NOMO-1 treated with dmso at 0.1 percent for 144 hours (cell line): ENCODE results near the gene PLEKHA8.

Experiments used
- DNase-seq: peaks from one replicate; lab custom pipeline; 2025; ENCODE audit not compliant: unreplicated experiment; lab: John Stamatoyannopoulos, UW

PLEKHA8 gene

GRCh38 chr7:30102281-30102680 lies 74.1 kb downstream of the PLEKHA8 start:
- DNase-seq = no peak

GRCh38 chr7:30104157-30104556 lies 75.9 kb downstream of the PLEKHA8 start:
- no peak for DNase-seq

DNA sequence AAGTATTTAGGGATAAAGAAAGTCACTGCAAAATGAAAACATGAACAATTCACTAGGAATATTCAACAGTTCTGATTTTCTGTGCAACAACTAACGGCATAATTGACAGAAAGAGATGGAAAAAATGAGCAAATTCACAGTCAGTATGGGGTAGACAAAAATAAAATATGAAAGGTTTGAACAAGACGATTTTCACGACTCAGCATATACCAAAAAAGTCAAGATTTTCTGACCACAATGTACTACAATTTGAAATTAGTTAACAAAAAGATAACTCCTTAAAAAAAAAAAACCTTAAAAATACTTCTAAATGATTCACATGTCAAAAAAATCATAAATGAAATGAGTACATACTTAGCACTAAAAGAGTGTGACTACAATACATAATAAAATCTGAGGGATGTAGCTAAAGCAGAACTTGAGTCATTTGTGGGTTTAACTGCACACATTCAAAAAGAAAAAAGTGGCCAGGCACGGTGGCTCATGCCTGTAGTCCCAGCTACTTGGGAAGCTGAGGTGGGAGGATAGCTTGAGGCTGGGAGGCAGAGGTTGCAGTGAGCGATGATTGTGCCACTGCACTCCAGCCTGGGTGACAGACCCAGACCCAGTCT lies 84.0 kb downstream of the PLEKHA8 start:
- DNase-seq = no peak

- DNase-seq = no peak
Observed at GRCh38 chr7:30113144-30113543, 84.9 kb downstream of the PLEKHA8 start.

- no peak for DNase-seq
Observed at GRCh38 chr7:30114536-30115238, 86.5 kb downstream of the PLEKHA8 start.

DNA sequence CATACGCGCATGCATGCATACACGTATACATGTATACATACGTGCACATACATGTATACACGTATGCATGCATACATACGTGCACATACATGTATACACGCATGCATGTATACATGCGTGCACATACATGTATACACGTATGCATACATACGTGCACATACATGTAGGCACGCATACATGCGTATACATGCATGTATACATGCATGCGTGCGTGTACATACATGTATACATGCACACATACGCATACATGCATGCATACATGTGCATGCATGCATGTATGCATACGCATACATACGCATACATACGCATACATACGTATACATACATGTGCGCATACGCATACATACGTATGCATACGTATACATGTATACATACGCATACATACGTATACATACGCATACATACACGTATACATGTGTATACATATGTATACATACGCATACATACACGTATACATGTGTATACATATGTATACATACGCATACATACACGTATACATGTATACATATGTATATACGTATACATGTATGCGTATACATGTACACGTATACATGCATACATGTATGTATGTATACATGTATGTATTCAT lies 87.6 kb downstream of the PLEKHA8 start:
- DNase-seq = no peak

DNA sequence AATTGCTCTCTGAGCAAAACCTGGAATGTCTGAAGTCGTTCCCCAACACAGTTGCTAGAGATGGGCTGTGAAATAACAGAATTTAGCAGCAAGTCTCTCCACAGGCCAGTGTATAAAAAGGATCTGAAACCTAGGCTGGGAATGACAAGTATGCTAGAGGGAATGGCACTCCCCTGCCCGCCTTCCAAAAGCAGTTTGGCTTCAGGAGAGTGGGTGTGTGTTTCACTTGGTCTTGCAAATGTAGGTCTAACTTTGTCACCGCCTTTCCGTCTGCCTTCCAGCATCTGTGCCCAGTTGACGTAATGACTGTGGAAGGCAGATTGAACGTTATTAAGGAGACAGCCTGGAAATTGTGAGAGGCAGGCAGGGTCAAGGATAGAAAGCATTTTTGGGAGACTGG lies 88.6 kb downstream of the PLEKHA8 start:
- DNase-seq = no peak

- no peak for DNase-seq
Observed at GRCh38 chr7:30117896-30118295, 89.7 kb downstream of the PLEKHA8 start.

DNA sequence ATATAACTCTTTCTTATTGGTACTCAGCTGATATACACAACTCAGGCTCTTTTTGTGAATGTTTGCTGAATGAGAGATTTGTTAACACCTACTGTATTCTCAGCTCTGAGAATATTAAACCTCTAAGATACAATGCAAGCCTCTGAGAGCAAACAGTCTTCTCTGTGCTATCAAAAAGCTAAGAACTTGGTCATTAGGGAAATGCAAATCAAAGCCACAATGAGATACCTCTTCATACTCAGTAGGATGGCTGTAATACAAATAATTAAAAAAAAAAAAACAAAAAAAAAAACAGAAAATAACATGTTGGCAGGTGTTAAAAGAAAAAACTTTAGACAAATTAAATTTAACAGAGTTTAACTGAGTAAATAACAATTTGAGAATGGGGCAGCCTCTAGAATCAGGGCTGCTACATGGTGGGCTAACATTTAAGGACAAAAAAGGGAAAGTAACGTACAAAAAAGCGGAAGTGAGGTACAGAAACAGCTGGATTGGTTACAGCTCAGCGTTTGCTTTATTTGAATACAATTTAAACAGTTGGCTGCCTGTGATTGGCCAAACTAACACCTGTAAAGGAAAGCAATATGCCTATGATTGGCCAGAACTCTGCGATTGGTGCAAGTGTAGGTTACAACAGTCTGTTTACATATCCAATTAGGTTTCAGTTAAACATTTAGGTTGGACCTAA lies 91.8 kb downstream of the PLEKHA8 start:
- no peak for DNase-seq

GRCh38 chr7:30133736-30134610 lies 105.8 kb downstream of the PLEKHA8 start:
- no peak for DNase-seq

DNA sequence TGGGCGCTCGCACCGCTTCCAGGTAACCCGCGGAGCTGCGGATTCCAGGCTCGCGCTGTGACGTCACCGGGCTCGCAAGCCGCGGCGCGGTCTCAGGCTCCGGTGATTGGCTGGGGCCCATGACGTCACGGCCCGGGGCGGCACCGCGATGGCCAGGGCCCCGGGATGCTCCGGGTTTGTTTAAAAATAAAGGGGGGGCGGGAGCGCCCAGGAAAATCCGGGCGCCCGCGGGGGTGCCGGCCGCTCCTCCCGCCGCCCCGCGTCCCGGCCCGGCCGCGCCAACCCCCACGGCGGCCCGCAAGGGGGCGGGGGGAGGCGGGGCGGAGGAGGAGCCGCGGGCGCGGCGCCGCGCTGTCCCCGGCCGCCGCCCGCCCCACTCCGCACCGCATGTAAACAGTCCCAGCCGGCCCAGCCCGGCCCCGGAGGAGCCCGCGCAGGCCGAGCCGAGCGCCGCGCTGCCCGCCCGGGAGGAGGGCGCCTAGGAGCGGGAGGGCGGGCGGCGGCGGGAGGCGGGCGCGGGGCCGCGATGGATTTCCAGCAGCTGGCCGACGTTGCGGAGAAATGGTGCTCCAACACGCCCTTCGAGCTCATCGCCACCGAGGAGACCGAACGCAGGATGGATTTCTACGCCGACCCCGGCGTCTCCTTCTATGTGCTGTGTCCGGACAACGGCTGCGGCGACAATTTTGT lies 106.5 kb downstream of the PLEKHA8 start, which contains the start of gene MTURN:
TSS of gene MTURN (plus strand) at position 376 of the 690 bp plus-strand sequence. CDS start at position 527, 151 bp downstream.
- DNase-seq = peak; percentile 64

- DNase-seq = no peak
Observed at GRCh38 chr7:30135301-30136116, 107.3 kb downstream of the PLEKHA8 start.

- no peak for DNase-seq
Observed at GRCh38 chr7:30136117-30136731, 108.0 kb downstream of the PLEKHA8 start.

DNA sequence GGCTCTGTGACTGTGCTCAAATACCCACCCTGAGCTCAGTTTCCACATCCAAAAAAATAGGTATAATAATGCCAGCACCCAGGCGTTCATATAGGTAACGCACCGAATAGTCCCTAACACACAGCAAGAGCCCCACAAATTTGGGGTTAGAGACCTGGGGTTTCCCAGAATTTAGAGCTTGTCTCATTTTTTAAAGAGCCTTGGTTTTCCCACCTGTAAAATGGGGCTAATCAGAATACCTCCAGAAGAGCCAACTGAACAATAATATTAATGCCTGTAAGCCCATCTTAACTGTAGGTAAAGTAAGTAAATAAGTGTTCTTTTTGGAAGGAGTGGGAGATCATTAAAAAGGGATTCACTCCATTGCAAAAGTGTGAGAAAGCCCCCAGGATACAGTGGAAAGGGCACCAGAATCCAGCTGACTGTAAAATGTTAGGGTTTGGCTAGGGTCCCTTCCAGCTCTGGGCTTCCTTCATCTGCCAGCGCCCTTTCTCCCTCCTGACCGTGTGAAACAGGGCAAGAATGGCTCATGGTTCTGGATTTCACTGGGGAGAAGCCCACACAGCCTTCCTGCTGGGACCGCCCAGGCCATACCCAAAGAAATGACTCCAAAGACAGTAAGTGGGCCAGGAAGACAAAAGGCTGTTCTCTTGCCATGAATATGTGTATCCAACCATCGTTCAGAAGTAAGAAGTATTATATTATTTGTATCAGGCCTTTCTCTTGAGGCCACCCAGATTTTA lies 108.7 kb downstream of the PLEKHA8 start:
- no peak for DNase-seq

DNA sequence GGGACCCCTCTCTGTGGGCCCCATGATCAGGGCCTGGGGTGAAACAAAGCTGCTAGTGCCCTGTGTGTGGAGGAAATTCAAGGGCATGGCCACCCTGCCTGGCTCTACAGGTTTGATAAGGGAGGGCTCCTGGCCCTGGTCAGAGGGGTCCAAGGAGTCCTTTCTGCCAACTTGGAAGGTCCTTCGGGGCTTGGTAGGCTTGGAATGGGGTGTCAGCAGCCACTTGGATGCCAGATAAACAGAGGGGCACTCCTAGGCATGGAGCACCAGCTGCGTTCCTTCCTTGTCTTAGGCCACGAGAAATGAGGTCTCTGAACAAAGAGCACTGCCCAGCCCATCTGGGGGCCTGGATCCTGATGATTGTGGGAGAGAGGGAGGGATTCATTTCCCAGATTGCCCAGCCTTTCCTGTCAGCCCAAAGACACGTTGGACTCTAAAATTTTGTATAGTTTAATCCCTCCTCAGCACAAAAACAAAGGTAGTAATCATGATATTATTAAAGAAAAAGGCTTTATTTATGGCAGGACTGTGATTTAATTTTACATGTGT lies 111.7 kb downstream of the PLEKHA8 start:
- no peak for DNase-seq

GRCh38 chr7:30140456-30140855 lies 112.2 kb downstream of the PLEKHA8 start:
- DNase-seq = no peak

GRCh38 chr7:30142710-30143109 lies 114.5 kb downstream of the PLEKHA8 start:
- DNase-seq = no peak

DNA sequence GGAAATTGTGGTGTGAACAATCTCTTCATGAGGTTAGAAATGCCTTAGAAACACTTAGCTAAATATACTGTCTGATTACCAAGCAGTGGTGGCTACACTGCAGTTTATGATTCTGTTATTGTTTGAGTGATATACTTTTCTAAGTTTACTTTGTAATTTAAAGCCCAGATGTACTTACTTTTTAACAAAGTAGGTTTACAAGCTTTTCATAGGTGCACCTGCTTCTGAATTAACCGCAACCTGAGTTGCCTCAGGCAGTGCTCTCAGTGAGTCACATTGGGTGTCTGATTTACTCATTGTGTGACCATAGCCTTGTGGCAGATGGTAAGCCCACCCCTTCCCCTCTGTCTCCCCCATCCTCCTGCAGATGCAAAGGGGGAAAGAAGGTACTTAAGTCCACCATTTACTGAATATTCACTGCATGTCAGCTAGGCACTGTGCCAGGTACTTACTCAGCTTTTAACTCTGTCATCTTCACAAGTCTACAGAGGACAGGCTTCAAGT lies 115.6 kb downstream of the PLEKHA8 start:
- DNase-seq = no peak
